GM18517 (cell line): ENCODE results near the gene RAD51.

Experiments
- ATAC-seq: cut with Tn5 transposase; IDR thresholded peaks from one replicate; pipeline ENCODE4 v1.9.1; 2021; ENCODE audit warnings: mild to moderate bottlenecking, moderate library complexity; ENCODE audit not compliant: unreplicated experiment

Gene RAD51

DNA sequence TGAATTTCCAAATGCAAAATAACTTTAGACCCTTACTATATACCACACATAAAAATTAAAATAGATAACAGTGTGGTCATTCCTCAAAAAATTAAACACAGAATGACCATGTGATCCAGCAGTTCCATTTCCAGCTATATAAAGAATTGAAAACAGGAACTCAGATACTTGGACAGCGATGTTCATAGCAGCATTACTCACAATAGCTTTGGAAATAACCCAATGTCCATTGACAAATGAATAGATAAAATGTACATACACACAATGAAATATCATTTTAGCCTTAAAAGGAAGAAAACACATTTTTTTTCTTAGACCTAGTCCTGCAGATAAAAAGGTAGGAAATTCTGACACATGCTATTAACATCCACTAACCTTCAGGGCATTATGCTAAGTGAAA is 26.7 kb downstream of the RAD51 start:
- ATAC-seq = no peak

DNA sequence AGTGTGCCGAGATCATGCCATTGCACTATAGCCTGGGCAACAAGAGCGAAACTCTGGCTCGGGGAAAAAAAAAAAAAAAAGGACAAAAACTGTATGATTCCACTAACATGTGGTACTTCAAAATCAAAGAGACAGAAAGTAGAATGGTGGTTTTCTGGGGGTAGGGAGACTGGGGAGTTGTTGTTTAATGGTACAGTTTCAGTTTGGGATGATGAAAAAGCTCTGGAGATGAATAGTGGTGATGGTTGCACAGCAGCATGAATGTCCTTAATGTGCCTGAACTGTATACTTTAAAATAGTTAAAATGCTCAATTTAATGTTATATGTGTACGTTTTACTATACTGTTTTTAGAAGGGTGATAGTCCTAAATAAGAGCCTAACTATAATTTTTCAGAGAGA is 27.4 kb downstream of the RAD51 start:
- ATAC-seq = no peak

DNA sequence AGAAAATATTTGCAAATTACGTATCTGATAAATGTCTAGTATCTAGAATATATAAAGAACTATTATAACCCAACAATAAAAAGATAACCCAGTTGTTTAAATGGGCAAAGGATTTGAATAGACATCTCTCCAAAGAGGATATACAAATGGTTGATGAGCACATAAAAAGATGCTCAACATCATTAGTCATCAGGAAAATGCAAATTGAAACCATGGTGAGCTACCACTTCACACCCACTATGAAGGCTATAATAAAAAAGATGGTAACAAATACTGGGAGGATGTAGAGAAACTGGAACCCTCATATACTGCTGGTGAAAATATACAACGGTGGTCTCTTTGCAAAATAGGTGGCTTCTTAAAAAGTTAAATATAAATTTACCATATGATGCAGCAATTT is 28.0 kb downstream of the RAD51 start:
- no peak for ATAC-seq

DNA sequence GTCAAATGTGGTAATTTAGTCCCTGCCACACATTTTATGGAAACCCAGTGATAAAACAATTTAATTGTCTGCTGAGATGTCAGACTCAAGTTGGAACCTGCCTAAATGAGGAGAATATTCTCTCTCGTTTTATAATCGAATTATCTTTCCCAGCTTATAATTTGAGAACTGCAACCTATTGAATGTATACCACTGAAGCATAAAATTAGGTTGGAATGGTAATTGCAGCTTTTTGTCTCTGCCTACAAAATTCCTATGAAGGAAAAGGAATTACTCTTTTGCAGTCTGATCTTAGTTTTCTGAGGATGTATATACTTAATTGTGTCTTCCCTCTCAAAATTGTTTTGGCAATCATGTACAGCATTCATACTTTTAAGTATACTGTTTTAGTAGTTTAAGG is 28.9 kb downstream of the RAD51 start:
- no peak for ATAC-seq

DNA sequence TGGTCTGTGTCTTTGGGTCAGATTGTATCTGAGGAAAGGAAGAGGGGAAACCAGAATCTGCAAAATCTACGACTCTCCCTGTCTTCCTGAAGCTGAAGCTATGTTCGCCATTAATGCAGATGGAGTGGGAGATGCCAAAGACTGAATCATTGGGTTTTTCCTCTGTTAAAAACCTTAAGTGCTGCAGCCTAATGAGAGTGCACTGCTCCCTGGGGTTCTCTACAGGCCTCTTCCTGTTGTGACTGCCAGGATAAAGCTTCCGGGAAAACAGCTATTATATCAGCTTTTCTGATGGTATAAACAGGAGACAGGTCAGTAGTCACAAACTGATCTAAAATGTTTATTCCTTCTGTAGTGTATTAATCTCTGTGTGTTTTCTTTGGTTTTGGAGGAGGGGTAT is 36.1 kb downstream of the RAD51 start:
- ATAC-seq = no peak

DNA sequence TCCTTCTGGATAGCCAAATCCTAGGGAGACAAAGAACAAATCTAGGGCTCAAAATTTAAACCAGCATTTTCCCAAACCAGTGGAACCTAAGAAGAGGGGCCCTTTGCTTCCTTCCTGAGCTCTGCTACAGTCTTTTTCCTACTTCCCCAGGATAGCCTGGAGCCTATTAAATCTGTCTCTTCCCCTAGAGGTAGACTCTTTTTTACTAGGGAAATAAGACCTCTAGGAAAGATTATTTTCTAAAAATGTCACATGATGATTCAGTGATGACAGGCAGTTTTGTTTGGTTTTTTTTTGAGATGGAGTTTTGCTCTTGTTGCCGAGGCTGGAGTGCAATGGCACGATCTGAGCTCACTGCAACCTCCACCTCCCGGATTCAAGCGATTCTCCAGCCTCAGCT is 41.6 kb downstream of the RAD51 start:
- no peak for ATAC-seq

DNA sequence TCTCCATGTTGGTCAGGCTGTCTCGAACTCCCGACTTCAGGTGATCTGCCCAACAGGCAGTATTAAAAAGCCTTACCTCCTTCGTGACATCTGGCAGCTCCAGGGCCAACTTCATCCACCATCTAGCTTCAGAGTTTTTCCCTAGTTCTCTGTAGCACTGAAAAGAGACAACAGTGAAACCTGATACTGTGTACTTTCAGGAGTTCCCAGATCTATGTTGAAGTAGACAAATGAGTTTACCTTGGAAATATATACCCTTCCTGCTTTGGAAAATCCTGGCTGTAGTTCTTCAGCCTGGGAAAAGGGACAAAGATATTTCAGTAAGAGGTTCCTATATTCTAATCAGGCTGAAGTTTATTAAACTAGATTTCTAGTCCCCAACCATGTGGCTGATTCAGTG is 42.1 kb downstream of the RAD51 start:
- ATAC-seq = no peak

DNA sequence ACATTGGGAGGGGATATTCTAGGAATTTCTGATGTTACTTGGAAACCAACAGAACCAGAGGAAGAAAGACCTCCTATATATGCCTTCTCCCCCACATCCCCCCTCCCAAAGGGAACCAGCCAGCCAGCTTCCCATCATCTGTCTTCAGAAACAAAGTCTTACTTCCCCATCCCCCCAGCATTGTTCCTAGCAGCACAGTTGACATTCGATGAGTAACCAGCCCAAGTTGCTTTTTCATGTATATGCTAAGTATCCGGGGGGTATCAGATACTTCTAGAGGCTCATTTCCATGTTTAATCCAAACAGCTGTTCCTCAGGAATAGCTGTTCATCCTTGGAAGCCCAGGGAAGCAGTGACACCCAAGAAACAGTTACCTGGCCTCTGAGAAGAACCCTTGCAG is 44.1 kb downstream of the RAD51 start:
- ATAC-seq = no peak

DNA sequence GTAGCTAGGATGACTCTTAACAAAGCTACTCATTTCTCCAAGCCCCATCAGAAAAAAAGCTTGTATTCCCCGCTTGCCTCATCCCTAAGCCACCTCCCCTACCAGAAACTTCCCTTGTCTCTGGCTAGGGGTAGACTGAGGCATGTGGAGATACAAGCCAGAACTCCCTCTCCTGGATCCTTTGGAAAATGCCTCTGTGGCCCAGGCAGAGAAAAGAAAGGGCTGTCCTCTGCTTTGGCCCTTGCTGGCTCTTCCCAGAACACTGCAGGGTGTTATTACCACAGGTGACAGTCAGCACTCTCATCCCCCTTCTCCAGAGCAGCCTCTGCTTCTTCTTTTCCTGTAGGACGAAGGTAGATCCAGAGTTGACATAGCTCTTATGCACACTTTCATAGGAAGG is 44.9 kb downstream of the RAD51 start:
- ATAC-seq = no peak

DNA sequence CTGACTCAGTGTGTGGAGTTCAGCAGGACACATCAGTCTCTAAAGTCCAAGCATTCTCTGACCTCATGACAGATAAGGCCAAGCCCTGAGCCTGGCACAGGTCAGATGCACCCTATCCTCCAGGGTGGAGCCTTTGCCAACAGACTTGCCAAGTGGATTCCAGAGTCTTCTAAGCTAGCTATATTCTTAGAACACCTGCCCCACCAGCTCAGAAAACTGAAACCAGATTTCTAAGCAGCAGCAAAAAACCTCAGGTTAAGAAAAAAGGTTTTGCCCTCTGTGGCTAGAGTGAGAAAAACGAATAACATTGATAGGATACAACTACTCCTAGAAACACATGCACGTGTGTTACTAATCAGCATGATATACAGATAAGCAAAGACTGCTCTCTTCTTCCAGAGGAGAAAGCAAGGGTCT is 48.5 kb downstream of the RAD51 start:
- ATAC-seq = no peak

DNA sequence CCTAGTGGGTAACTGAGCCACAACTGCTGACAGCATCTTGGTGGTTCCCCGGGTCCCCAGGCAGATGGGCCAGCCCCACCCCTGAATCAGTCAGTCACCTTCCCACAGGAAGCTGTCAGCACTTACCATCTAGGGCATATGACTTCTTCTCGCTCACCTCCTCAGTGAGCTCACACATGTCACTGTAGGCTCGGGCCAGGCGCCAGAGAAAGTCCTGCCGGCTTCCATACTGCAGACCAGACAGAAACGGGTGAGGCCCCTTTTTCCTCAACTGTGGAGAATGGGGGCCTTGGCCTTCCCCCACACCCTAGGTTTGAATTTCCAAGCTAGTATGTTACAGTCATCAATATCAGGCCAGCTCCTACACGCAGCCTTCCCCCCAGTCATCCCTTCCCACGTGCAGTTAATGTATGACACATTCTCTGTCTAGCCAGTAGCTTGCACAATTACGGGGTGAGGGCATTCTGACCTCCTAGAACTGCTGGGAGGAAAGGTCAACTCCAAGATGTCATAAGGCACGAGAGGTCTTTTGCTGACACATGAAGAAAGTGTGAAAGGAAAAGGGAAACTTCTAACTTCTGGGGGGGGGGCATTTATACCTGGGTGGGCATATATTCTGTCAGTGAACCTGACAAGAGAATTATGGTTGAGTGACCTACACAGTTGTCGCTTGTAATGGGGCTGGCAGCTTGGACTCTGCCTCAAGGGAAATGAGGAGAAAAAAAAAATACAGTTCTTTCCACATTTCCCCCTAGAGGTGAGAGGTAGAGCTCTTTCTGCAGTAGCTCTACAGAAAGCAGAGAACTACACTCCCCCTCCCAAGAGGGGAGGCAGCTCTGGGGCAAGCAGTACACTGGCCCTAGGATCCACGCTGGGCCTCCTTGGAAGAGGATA is 49.2 kb downstream of the RAD51 start:
- no peak for ATAC-seq

DNA sequence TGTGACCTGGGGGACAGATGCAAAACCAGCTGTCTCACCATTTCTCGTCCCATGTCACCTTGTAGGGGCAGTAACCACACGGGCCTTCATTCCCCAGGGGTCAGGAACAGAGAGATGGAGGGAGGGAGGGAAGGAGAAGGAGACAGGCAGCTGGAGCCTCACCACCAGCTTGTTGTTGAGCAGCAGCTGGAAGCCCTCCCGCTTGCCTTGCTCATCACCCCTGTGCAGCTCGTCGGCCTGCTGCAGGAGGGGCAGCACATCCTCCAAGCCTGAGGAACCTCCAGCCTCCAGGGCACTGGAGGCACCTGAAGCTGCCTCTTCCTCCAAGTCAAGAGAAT is 49.8 kb downstream of the RAD51 start:
- no peak for ATAC-seq

DNA sequence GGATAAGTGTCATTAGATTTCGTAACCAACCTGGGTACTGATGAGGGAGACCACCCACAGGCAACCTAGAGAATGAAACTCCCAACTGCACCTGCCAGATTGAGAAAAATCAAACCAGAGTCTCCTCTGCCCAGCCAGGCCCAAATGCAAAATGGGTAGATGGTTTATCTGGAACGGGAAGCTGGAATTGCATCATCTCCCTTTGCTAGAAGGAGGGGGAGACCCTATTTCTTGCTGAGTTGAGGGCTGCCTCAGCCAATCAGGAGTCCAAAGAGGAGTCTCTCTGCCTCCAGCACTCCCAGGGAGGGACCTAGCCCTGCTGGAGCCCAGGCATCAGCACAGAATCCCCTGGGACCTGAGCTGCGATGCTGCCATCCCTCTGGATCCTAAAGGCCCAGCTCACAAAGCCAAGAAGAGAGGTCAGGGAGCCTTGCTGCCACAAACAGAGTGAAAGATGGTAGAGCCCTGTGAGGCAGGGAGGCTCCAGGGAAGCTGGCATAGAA is 52.0 kb downstream of the RAD51 start:
- no peak for ATAC-seq

DNA sequence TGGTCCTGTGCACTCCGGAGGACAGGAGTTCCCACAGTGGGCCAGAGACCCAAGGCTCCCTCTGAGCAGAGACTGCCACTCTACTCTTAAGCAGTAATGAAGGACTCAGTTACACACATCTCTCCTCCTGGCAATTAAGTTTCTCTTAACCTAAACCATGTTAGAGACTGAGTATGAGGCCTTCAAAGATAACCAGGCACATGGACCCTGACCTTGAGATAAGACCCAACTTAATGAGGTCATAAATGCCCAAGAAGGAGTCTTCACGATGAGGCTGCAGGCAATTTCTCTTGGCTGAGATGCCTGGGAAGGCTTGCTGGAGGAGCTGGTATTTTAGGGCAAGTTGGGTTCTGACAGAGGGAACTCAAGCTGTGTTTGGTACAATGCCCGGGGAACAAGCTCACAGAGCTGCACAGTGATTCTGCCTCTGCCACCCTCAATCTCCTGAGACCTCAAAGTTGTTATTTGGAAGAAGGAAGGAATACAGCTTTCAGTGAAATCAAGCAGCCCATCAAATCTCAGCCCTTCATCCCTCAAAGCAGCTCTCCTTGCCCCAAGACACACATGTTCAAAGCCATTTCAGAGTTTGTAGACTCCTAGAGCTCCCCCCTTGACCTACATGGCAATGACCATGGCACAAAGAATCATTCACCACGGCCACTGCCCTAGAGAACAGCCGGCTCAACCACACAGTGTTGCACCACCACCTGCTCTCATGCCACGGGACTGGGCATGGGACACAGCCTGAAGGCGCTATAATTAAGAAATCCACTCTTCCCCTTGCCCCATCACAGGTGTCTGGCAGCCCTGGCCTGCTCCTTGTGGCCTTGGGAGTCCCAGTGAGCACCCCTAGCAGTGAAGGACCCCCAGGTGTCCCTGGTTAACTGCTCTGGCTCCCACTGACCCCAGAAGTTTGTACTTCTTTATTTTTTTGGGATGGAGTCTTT is 53.0 kb downstream of the RAD51 start:
- no peak for ATAC-seq

DNA sequence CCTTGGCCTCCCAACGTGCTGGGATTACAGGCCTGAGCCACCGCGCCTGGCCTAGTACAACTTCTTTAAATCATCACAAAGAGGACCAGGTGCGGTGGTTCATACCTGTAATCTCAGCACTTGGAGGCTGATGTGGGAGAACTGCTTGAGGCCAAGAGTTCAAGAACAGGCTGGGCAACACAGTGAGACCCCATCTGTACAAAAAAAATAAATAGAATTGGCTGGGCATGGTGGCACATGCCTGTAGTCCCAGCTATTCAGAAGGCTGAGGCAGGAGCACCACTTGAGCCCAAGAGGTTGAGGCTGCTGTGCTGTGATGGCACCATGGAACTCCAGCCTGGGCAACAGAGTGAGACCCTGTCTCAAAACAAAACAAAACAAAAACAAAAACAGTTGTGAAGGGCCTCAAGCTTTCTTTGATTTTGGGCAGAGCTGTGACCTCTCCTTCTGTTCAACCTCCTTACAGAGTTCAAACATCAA is 54.2 kb downstream of the RAD51 start:
- no peak for ATAC-seq

DNA sequence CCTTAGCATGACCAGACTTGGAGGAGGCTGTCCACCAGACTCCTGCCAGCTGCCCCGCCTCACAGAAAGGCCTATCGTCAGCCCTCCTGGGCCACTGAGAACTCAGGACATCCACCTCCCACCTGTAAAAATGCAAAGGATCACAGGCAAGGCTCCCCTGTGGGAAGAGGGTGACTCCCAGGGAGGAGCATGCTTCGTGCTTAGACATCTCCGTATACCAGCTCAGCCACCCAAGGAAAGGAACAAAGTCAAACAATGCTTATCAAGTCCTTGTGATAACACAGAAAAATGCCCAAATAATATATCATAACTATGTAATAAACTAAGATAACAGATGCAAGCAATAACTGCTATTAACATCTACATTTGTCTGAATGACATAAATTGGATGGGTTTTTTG is 55.9 kb downstream of the RAD51 start:
- no peak for ATAC-seq

DNA sequence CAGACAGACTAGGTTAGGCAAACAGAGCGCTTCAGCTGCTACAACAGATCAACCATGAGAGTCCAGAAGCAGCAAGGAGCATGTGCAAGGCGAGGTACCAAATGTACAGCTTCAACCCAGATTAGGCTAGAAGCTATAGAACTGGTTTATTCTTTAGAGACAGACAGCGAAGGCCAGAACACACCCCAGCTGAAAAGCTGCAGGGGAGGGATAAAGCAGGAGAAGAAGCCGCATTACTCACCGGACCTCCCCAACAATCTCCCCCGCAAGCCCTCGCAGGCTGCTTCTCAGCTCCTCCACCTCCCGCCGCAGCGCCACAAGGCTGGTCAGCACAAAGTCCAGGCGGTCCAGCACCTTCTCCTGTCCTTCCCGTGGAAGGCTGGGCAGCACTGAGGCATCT is 56.8 kb downstream of the RAD51 start:
- ATAC-seq = no peak

DNA sequence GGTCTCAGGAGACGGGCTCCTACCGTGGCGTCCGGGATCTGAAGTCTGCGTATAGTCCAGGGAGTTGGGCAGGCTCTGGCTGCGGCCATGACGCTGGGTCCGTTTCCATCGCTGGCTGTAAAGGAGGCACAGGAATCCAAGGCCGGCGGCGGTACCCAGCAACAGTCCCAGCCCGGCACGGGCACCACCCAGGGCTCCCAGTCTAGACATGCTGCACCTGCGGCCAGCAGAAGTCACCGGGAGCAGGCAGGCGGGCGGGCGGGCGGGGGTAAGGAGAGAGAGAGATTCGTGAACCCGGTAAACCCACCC is 59.6 kb downstream of the RAD51 start:
- ATAC-seq = no peak

DNA sequence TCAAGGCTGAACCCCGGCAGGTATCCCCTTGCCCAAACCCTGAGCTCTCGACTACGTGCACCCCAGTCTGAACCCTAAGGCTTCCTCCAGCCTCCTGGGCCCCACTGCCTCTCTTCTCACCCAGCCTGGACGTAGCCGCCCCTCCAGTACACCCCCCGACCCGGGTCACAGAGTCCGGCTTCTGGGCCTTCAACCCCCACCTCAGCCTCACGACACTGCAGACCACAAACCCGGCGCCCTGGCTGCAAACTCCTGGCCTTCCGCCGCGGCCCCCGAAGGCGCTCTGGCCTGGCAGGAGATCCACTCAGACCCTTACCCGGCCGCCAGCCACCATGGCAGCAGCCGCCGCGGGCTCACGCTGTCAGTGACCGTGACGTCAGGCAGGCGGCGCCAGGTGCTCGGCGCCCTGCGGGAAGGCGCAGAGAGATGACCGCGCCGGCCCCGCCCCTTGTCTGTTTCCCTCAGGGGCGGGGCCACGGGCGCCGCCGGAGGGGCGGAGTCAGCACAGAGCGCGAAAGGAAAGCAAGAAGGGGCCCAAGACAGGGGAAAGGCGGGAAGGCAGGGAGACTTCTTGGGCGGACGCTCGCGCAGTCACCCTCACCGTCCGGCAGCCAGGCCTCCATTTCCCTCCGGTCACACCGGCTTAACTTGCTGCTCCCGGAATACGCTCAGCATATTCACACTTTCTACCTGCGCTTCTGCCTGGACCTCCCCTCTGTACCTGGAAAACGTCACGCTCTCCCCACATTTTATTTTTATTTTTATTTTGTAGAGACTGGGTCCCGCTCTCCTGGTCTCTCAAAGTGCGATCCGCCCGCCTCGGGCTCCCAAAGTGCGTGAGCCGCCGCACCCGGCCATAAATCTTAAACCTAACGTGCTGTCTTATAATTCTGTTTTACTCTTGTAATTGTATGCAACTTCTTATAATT is 60.2 kb downstream of the RAD51 start, which contains the start of gene RMDN3:
Gene RMDN3, minus strand, starts transcription at position 372 of the 929 bp plus-strand sequence. CDS start 471 bp downstream, outside the sequence.
- peak; percentile 62 for ATAC-seq

DNA sequence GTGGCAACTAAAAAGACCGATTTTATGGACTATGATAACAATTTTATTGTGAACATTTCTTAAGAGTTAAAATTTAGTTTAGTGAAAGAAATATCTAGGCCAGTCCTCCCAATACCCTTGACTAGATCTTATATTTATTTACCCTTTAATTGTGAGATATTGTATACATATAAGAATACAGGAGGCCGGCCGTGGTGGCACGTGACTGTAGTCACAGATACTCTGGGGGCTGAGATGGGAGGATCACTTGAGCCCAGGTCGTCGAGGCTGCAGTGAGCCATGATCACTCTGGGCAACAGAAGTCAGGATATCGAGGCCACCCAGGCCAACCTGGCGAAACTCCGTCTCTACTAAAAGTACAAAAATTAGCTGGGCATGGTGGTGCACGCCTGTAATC is 60.8 kb downstream of the RAD51 start:
- ATAC-seq = no peak

DNA sequence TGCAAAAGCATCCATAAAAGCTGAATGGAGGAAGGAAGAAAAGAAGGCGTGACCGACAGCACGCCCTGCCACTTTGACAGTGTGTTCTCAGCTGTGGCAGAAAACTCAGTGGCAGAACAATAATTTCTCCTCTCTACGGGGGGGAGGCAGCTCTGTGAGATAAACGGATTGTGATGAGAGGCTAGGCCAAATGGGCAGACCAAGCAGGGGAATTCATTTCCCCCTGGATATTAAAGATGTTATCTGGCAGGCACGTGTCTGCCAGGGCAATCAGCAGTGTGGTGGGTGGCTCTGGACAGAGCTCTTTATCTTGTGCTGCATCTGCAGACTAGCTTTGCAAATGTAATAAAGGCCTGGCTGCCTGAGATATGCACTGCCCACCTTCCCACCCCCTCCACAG is 62.0 kb downstream of the RAD51 start:
- ATAC-seq = no peak
